Tibial artery (tissue), 4 donors: ENCODE measurements around the gene ENTPD2.
A peak's percentile ranks its signal among the peaks of the same experiment; 100 is the strongest.

Source experiments
- DNase-seq, 2 donors: peaks; one replicate each; pipeline ENCODE4 v3.0.0-alpha.2; 2019
- H3K27ac ChIP-seq, 2 donors: fragments of 200-600 bp; sonication (generic) in 1 of 2; 1 replicate in 1 of 2; 2 replicates in 1 of 2; pipeline ENCODE4 v1.5.1; 2018 to 2019; ENCODE audit warnings: mild to moderate bottlenecking in 1 of 2
- H3K27me3 ChIP-seq, 2 donors: fragments of 200-600 bp; sonication (generic) in 1 of 2; one replicate each; pipeline versions ENCODE4 v1.5.1 to v1.6.0; 2016 to 2019
- H3K36me3 ChIP-seq, 3 donors: fragments of 200-600 bp; sonication (generic) in 2 of 3; one replicate each; pipeline ENCODE4 v1.5.1; 2016 to 2019; ENCODE audit warnings: mild to moderate bottlenecking in 2 of 3
- H3K4me1 ChIP-seq, 4 donors: fragments of 200-600 bp; sonication (generic) in 2 of 4; 1 replicate in 3 of 4; 2 replicates in 1 of 4; pipeline ENCODE4 v1.5.1; 2016 to 2019
- H3K4me3 ChIP-seq, 2 donors: fragments of 200-600 bp; sonication (generic) in 1 of 2; 1 replicate in 1 of 2; 2 replicates in 1 of 2; pipeline ENCODE4 v1.5.1; 2018 to 2019; ENCODE audit warnings: mild to moderate bottlenecking in 2 of 2
- H3K9me3 ChIP-seq, 3 donors: fragments of 200-600 bp; sonication (generic) in 1 of 3; one replicate each; pipeline ENCODE4 v1.5.1; 2016 to 2019
- CTCF ChIP-seq, 2 experiments: fragments of 200-600 bp in 1 of 2; fragments of 450-650 bp in 1 of 2; IDR thresholded peaks; one replicate each; pipeline ENCODE4 v1.5.1; 2017 to 2019; ENCODE audit warnings: antibody characterized with exemption in 2 of 2, mild to moderate bottlenecking in 1 of 2, moderate library complexity in 1 of 2
- intact Hi-C: fragments of 100-400 bp; cut with DNase I; formaldehyde crosslinking; loops from one replicate; pipeline ENCODE4 v1.15.0; 2023; ENCODE audit warnings: low total_unique reads

The ENTPD2 gene

GRCh38 chr9:137077758-137078693, 24.2 kb upstream of the ENTPD2 start:
- Histone ChIP-seq H3K36me3 (peaks cover 0 to 41% (median 28%) of the 10 kb centered on the region in 3 donors), H3K4me1 (peaks cover 4 to 30% (median 22%) of the 10 kb centered on the region in 4 donors), H3K9me3 (no peaks in the 10 kb centered on the region), H3K4me3 (peak overlapping the region; percentile 54 to 65), H3K27me3 (peaks cover 0 to 33% of the 10 kb centered on the region in 2 donors), H3K27ac (peak overlapping the region; percentile 52 to 54)
- DNase-seq, result no peak
- intact Hi-C loops, result loop anchor here (5.0 kb wide), 1 partner anchor 36 kb away; no protein-coding TSS in a partner anchor
- no peak for TF ChIP-seq CTCF (IDR thresholded peaks at IDR 0.05)

- DNase-seq, result peak; percentile 87 to 88
- H3K27me3 ChIP-seq, result peaks cover 0 to 31% of the 10 kb centered on the region in 2 donors
- H3K4me3 ChIP-seq, result peak within 1 kb of the TSS; percentile 54 to 65
- intact Hi-C loops, result loop anchor here (5.0 kb wide), 1 partner anchor 35 kb away; no protein-coding TSS in a partner anchor
- peaks cover 4 to 30% (median 22%) of the 10 kb centered on the region in 4 donors for H3K4me1 ChIP-seq
- no peaks in the 10 kb centered on the region for H3K9me3 ChIP-seq
- H3K27ac ChIP-seq, result peak within 1 kb of the TSS; percentile 52 to 63
- no peak for TF ChIP-seq CTCF (IDR thresholded peaks at IDR 0.05)
- peaks cover 0 to 32% (median 28%) of the 10 kb centered on the region in 3 donors for H3K36me3 ChIP-seq
Observed at GRCh38 chr9:137077010-137077747, 23.3 kb upstream of the ENTPD2 start, which contains the start of gene UAP1L1. Gene UAP1L1, plus strand, starts transcription at chr9:137077517. Its CDS starts 16 bp downstream, at chr9:137077533.

- peaks cover 0 to 28% of the 10 kb centered on the region in 2 donors for H3K27me3 ChIP-seq
- H3K4me1 ChIP-seq, result peaks cover 4 to 31% (median 22%) of the 10 kb centered on the region in 4 donors
- H3K36me3 ChIP-seq, result peaks cover 0 to 27% (median 23%) of the 10 kb centered on the region in 3 donors
- H3K4me3 ChIP-seq, result peak overlapping the region; percentile 54 to 65
- peak overlapping the region; percentile 28 to 63 for H3K27ac ChIP-seq
- H3K9me3 ChIP-seq, result no peaks in the 10 kb centered on the region
- no peak for TF ChIP-seq CTCF (IDR thresholded peaks at IDR 0.05)
- intact Hi-C loops, result loop anchor here (5.0 kb wide), 1 partner anchor 34 kb away; no protein-coding TSS in a partner anchor
- no peak for DNase-seq
Observed at GRCh38 chr9:137076636-137077009, 22.8 kb upstream of the ENTPD2 start.

- peaks cover 0 to 19% (median 16%) of the 10 kb centered on the region in 3 donors for H3K36me3 ChIP-seq
- no peak for TF ChIP-seq CTCF (IDR thresholded peaks at IDR 0.05)
- no peaks in the 10 kb centered on the region for H3K9me3 ChIP-seq
- intact Hi-C loops, result loop anchor here (5.0 kb wide), 1 partner anchor 33 kb away; no protein-coding TSS in a partner anchor
- peaks cover 0 to 23% of the 10 kb centered on the region in 2 donors for H3K27me3 ChIP-seq
- no peak overlapping the region for H3K4me3 ChIP-seq
- DNase-seq, result no peak
- no peak overlapping the region for H3K27ac ChIP-seq
- H3K4me1 ChIP-seq, result peaks cover 4 to 44% (median 31%) of the 10 kb centered on the region in 4 donors
Observed at GRCh38 chr9:137075275-137075775, 21.5 kb upstream of the ENTPD2 start.

- no peak for DNase-seq
- Histone ChIP-seq H3K27me3 (peaks cover 0 to 26% of the 10 kb centered on the region in 2 donors), H3K27ac (no peak overlapping the region), H3K36me3 (peaks cover 0 to 13% (median 11%) of the 10 kb centered on the region in 3 donors), H3K4me3 (no peak overlapping the region), H3K4me1 (peaks cover 4 to 50% (median 36%) of the 10 kb centered on the region in 4 donors), H3K9me3 (no peaks in the 10 kb centered on the region)
- intact Hi-C loops, result loop anchor here (5.0 kb wide), 1 partner anchor 32 kb away; no protein-coding TSS in a partner anchor
- TF ChIP-seq CTCF (IDR thresholded peaks at IDR 0.05), result no peak
Observed at GRCh38 chr9:137074657-137075274, 20.9 kb upstream of the ENTPD2 start.
